RWPE1 (cell line): ENCODE measurements around the gene GNB1.

Experiments
- CTCF ChIA-PET: fragments of 350-600 bp; sonication (Branson Sonifier 250); formaldehyde crosslinking; extraction: SDS; loops from one replicate; lab custom pipeline; 2021; lab: Yijun Ruan, JAX
- POLR2A ChIA-PET: fragments of 400-600 bp; formaldehyde crosslinking; extraction: SDS; loops from one replicate; lab custom pipeline; 2020; ENCODE audit warnings: antibody characterized with exemption; ENCODE audit not compliant: low non-redundant PET; lab: Yijun Ruan, JAX
- DNase-seq: peaks from one replicate; pipeline ENCODE4 v3.0.0; 2012; ENCODE audit warnings: low spot score
- H3K27ac ChIP-seq: fragments of 450-650 bp; 2 replicates; pipeline ENCODE4 v1.5.1; 2017
- CTCF ChIP-seq: fragments of 450-650 bp; conservative IDR thresholded peaks from 2 replicates; pipeline ENCODE4 v1.5.1; 2017; ENCODE audit warnings: low read depth, mild to moderate bottlenecking

The GNB1 gene

GRCh38 chr1:1847890-1848289 is 43.0 kb downstream of the GNB1 start:
- POLR2A ChIA-PET = no interaction called here
- TF ChIP-seq CTCF = no peak
- no peak overlapping the region for H3K27ac ChIP-seq
- CTCF ChIA-PET = no interaction called here
- no peak for DNase-seq

DNA sequence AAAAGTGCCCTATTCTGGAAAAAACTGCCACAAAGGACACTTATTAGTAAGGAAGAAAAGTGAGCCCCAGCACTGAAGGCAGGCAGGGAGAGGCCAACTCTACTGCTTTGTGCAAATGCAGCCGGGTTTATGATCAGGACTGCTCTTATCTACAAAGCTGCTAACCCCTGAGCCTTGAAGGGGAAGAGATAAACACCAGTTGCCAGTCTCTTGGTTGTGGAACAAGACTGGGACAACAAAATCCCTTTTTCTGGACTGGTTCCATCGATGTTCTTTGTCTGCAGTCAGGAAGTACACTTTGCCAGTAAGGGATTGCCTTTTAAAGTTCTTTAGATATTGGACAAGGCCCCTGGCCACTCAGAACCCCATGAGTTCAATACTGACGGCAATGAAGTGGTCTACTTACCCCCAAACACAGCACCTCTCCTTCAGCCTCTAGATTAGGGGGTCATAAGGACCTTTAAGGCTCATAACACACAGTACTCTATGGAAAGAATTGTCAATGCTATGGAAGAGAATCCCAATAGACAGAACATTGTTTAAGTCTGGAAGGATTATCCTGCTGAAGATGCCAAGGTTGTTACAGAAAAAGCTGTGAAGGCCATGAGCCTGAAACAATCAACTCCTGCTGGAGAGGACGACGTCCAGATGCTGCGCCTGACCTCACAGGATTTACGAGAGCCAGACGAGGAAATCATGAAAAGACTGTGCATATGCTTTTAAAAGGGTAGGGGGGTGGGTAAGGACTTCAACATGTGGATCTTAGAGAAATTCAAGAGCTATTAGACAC is 43.6 kb downstream of the GNB1 start:
- no peak for TF ChIP-seq CTCF
- ChIA-PET POLR2A (no interaction called here), CTCF (no interaction called here)
- DNase-seq = no peak
- no peak overlapping the region for H3K27ac ChIP-seq

- DNase-seq = no peak
- no peak for TF ChIP-seq CTCF
- CTCF ChIA-PET = no interaction called here
- POLR2A ChIA-PET = interaction anchor here (0.5 to 0.7 kb wide), 2 partner anchors 23 to 63 kb away, joined by 3 read pairs; no protein-coding TSS in a partner anchor
- H3K27ac ChIP-seq = 0 out of 2 replicates have a peak overlapping the region, but pooled peaks have one; percentile 10
Observed at GRCh38 chr1:1846386-1846918, 44.4 kb downstream of the GNB1 start.

DNA sequence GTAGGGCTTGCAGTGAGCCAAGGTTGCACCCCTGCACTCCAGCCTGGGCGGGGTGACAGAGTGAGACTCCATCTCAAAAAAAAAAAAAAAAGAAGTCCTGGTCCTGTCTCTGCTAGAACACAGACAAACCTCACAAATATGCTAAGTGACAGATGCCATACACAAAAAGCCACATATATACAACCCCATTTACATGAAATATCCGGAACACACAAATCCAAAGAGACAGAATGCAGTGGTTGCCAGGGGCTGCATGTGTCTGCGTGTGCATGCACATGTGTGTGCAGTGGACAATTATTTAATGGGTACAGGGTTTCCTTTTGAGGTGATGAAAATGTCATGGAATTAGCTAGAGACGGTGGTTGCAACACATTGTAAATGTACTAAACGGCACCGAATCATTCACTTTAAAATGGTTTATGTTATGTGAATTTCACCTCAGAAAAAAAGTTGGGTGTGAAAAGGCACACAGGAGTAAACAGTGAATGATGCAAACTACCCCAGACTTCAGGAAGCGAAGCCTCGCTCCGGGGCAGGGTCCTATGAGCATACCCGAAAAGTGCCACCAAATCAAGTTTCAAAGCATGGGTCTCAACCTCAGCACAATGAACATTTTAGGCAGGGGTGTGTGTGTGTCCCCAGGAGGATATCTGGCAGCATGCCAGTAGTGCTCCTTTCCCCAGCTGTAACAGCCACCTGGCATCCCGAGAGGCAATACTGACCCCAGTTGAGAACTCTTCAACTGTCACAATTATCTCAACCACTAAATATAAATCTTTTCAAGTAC is 48.3 kb downstream of the GNB1 start:
- H3K27ac ChIP-seq = peak overlapping the region; percentile 52
- ChIA-PET CTCF (interaction anchor here (0.6 to 1.0 kb wide), 2 partner anchors 18 to 63 kb away, joined by 3 to 4 read pairs; no protein-coding TSS in a partner anchor), POLR2A (no interaction called here)
- DNase-seq = no peak
- TF ChIP-seq CTCF = no peak

GRCh38 chr1:1841575-1841995 is 49.3 kb downstream of the GNB1 start:
- TF ChIP-seq CTCF = no peak
- no peak for DNase-seq
- ChIA-PET CTCF (interaction anchor here (1.0 kb wide), 1 partner anchor 64 kb away, joined by 4 read pairs; no protein-coding TSS in a partner anchor), POLR2A (no interaction called here)
- H3K27ac ChIP-seq = peak overlapping the region; percentile 52

- POLR2A ChIA-PET = no interaction called here
- DNase-seq = no peak
- no peak for TF ChIP-seq CTCF
- H3K27ac ChIP-seq = peak overlapping the region; percentile 50
- CTCF ChIA-PET = interaction anchor here (0.6 to 1.0 kb wide), 2 partner anchors 41 to 302 kb away, joined by 3 read pairs; no protein-coding TSS in a partner anchor
Observed at GRCh38 chr1:1839311-1839965, 51.4 kb downstream of the GNB1 start.
